HG03521 (cell line): ENCODE results near the gene FZD7.

Experiments used
- ATAC-seq: cut with Tn5 transposase; IDR thresholded peaks from one replicate; pipeline ENCODE4 v1.9.1; 2021; ENCODE audit warnings: mild to moderate bottlenecking, moderate library complexity; ENCODE audit not compliant: unreplicated experiment

The FZD7 gene

DNA sequence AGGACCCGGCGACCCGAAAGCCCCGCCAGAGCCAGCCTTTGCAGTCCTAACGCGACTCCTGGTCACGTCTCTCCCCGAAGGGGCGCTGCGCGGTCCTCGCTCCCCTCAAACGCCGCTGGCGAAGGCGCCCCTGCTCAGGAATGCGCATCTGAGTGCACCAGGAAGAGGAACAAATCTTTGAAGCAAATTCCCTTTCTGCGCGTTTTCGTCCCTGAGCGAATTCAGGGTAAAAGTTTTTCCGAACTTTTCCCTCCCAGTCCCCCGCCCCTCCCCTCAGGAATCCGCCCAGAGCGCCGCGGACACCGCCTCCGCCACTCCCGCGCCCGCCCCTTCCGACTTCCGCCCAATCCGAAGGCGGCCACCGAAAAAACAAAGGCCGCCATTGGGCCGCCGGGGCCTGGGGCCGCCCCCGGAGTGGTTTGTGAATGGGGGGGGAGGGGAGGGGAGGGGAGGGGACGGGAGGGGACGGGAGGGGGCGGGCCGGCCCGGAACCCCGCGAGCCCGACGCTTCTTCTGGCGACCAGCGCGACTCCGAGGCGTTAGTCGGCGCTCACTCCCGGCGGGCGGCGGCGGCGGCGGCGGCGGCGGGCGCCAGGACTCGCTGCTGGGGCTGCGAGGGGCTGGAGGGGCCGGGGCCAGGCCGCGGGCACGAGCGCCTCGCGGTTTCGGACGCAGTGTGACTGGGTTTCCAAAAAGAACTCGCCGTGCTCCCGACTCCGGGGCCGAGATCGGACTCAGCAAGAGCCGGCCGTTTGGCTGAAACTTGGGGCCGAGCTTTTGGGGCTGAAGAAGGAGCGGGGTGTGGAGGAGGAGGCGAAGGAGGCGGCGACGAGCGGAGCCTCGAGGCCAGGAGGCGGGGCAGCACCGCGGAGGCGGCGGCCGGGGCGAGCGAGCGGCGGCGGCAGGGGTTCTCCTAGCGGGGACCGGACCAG, at the start of gene FZD7:
Gene FZD7 (plus strand): TSS at position 539 of the 932 bp plus-strand sequence. CDS start 793 bp downstream, outside the sequence.
- peak; percentile 72 for ATAC-seq

DNA sequence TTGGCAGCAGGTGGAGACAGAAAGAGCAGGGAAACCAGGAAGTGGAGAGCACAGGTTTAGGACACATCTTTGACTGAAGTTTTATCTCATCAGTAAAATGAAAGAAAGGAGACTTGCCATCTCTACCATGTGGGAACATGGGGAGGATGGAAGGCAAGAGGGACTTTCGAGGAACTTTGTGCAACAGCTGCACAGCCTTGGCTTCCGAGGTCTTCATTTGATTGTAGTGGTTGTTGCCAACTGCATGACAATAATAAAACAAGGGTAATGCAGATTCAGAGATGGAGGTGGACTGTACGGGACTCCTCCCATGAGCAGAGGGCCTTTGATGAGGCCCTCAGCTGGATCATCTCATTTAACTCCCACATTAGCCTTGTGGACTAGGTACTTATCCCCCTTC, 49.3 kb upstream of the FZD7 start:
- ATAC-seq, result no peak

DNA sequence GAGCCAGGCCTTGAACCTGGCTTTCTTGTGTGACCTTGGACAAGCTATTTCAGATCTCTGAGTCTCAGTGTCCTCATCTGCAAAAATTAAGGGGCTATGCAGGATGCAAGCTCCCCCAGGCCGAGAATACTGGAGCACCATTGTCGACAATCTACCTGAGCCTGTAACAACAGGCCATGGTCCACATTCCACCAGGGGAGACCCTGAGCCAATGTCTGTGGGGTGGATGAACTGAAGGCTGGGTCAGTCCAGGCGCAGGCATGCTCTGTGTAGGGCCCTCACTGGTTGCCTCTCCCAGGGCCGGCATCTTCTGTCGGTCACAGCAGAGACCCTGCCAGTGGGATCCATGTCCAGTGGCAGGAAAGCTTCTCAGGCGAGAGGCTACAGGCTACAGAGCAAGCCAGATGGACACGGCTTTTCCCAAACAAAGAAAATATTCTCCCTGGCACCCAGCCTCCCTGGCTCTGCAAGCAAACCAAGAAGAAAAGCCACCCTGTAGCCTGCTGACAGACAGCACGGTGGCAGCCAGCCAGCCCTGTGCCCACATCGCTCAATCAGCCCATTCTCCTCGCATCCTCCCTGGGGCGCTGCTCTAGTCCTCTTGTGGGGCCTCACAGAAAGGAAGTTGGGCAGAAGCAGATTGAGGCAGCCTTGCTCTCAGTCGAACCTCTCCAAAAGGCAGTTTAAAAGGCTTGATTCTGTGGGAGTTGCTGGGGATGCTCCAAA, 48.7 kb upstream of the FZD7 start:
- ATAC-seq, result no peak

DNA sequence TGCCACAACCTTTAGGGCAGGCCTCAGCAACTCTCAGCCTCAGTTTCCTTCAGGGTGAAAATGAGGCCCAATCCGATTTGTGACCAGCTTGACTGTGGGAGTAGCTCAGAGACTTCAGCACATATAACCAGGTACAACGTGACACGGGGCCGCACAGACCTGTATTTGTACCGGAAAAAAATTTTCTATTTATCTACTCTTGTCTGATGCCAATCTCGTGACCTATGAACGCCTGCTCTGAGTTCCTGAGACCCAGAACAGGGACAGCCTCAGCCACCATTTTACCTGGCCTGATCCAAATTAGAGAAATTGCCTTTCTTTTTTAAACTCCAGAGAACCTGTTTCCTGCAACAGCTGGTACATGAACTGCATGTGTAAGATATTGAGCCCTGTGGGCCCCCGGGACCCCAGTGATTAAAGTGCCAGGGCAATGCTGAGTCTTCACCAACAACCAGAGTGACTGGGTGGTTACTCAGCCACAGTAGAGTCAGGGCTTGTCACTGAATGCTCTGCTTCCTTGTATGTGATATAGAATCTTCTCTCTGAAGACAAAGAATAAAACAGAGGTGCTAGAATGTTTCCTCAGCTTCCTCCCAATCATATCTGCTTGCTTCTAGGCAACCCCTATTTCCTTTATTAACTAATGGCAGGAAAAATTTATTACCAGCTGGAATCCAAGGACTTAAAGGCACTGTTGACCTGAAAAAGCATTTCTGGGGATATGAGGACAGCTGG, 47.8 kb upstream of the FZD7 start:
- ATAC-seq, result no peak

DNA sequence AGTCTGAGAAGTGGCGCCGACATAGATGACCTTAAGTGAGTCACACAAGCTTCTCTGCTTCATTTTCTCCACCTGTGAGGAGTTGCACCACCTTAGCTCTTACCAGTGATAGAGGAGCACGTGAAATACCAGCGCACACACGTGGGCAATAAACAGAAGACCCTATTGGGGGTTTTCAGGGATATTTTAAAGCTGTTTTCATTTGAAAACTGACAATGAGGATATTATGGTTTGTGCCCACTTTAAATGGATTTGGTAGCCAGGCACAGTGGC, 47.3 kb upstream of the FZD7 start:
- no peak for ATAC-seq

DNA sequence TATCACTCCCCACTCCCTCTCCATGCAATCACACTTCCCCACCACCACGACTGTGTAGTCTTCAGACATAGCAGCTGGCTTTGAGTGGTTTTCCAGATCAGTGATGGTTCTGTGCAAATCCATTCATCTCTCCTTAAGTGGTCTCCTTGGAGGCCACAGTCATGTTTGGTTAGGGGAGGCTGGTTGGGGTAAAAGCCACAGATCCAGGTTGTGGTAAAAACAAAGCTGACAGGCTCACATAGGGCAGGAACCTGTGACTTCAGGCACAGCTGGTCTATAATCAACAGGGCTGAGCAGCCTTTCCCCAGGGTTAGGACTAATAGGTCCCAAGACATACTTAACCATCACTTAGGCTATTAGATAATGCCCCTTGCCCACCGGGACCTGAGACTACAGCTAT, 46.2 kb upstream of the FZD7 start:
- ATAC-seq, result no peak

DNA sequence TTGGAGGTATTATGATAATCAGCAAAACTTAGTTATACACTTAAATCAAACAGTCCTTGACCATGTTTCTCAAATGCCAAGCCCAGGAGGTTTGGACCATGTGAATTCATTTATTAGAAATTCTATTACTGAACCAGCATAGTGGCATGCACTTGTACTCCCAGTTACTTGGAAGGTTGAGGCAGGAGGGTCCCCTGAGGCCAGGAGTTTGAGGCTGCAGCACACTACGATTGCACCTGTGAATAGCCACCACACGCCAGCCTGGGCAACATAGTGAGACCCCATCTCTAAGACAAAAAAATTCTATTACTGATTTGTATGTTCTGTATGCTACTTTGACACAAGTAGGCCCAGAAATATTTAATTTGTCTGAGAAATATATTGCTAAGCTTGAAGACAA, 43.6 kb upstream of the FZD7 start:
- ATAC-seq, result no peak

DNA sequence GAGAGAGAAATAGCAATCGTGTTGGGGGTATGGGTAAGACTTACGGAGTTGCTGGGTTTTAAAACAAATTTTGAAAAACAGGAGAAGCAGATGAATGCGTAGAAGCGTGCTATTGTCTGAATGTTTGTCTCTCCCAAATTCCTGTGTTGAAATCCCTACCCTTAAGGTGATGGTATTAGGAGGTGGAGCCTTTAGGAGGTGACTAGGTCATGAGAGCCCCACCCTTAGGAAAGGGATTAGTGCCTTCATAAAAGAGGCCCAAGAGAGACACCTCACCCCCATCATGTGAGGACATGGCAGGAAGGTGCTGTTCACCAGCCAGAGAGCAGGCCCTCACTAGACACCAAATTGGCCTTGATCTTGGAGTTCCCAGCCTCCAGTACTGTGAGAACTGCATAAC, 40.7 kb upstream of the FZD7 start:
- ATAC-seq, result no peak

DNA sequence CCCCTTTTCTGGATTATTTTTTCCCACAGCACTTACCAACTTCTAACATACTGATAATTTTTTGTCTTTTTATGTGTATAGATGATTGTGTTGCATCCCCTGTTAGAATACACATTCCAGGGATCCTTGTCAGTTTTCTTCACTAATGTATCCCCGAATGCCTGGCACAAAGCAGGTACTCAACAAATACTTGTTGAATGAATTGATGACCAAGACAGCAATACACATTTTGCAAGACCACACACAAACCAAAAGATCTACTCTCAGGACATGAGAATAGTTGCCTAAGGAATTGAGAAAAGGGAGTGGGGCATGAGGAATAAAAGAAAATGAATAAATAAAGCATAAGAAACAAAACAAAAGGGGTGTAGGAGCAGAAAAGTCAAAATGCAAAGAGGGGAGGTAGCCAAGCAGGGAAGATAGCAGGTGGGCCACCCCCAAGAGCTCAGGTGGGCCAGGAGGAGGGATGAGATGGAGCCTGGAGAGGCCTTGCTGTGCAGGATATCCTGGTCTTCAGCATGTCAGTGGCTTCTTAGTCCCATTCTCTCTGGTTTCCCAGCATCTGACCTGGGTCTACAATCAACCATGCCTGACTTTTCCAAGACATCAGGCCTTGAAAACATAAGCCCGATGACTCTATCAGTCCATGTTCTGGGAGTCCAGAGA, 38.5 kb upstream of the FZD7 start:
- no peak for ATAC-seq

DNA sequence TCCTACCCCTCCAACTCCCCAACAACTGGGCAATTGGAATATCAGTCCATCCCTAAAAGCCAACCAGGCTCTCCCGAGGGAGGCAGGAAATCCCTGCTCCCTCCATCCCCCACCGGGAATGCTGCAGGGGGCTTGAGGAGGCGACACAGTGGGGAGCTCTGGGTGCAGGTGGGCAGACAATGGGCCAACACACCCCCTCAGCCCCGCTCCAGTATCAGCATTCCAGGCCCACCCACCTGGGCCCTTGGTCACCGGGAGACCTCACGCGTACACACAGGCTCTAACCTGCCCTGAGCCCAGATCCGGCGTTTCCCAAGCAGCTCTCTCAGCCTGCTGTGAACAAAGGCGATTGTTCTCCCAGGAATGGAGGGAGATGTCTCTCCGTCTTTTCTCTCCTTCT, 37.6 kb upstream of the FZD7 start:
- ATAC-seq, result no peak

DNA sequence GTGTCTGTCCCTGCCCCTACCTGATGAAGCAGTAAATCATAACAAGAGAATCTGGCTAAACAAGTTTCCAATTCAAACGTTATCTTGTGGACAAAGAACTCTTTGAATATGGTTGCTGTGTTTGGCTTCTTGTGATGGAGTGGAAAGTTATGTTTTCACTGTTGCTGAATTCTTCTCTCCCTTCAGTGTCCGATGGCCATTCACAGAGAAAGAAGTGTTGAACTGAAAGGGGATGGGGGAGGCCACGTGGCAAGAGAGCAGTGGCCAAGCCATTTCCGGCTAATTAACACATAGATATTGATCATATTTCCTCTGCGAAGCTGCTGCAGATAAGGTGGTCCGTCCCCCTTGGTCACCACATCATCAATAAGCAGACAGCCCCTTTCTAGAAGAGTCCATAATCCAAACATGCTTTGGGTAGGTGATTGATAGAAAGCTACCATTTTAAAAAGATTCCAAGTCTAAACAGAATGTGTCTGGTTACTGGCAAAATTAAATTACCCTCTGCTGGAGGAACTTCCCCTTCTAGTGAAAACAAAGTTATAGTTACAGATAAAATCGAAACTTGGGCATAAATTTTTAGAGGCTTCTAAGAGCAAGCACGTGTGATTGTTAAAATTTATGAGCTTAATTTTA, 36.9 kb upstream of the FZD7 start:
- ATAC-seq, result no peak

DNA sequence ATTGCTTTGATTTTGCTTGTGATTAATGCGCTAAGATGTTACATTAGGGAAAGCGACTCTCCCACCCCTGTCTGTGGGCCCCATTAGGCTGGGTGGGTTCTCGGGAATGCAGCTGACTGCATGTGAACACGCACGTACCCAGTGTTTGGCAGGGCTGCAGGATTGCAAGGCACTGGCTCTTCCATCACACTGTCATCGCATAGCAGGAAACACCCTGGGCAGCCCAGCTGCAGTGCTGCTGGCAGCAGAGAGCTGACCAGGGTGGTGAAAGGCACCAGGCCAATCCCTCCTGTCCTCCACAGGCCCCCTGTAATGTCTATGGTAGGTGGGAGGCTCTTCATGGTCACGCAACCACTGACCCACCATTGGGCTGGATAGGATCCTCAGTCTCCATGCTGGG, 34.4 kb upstream of the FZD7 start:
- ATAC-seq, result no peak

DNA sequence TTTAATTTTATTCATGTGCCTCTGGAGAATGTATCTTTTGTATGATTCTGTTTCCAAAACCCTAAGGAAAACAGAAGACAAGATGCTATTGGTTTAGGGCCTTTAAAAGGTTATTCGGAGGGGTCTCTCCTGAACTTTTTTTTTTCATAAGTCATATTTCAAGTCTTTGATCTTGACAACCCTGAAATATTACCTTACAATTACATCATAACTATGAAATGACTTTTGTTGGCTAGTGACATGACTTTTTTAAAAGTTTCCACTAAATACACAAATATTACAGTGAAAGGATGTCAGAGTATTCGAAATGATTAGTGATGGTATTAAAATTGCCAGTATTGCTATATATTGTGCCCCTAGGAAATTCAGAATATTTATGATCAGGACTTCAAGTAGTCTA, 31.8 kb upstream of the FZD7 start:
- ATAC-seq, result no peak

DNA sequence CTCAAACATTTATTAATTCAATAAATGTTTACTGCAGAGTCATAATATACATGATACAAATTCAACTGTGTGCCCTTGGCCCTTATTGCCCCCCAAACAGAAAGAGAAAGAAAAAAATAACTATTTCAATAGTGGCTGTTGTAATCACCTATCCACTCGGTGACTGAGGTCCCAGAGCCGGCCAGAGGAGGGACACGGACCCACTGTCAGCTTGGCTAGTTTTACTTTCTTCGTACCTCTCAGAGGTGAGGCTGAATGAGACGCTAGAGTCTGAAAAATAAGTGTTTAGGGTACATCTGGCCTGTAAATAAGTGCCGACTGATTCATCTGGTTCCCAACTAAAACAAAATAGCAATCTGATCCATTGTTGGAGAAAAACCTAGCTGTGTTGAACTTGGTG, 31.3 kb upstream of the FZD7 start:
- no peak for ATAC-seq

DNA sequence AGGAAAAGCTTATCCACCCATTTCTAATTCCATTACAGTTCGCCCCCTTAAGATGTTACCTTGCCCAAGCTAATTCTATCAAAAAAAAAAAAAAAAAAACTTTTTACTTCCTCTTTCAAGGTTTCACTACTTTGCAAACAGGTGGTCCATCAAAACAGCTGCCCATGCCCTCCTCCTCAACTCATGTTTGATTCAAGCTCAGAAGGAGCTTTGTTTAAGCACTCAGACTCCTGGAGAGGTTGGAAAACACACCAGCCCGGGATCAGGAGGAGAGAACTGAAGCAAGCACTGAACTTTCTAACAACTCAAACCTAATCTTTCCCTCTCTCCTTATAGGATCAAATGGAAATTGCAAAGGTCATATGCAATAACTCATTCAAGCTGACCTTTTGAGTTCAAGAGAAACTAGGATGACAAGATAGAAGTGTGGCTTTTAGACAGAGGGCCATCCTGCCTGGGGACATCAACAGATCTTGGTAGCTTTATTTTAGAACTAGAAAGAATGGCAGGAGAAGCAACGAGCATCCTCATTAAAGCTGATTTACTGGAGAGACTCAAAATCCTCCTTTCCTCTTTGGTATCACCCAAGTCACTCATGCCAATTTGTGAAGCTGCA, 28.3 kb upstream of the FZD7 start:
- no peak for ATAC-seq

DNA sequence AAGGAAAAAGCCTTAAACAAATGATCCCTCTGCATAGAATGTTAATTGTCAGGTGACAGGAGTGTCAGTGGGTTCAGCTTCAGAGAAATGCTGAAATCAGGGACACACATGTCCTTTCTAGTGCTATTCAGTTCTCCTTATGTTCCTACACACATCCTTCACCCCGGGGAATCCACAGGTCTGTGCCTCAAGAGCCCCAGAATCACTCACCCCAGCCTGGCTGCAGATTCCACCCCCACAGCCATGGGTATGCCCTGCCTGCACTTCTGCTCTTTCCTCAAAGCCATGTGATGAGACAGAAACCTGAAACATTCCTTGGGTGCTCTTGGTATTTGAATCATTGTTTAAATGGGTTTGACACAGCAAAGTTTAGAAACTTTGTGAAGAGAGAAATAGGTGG, 27.4 kb upstream of the FZD7 start:
- no peak for ATAC-seq

DNA sequence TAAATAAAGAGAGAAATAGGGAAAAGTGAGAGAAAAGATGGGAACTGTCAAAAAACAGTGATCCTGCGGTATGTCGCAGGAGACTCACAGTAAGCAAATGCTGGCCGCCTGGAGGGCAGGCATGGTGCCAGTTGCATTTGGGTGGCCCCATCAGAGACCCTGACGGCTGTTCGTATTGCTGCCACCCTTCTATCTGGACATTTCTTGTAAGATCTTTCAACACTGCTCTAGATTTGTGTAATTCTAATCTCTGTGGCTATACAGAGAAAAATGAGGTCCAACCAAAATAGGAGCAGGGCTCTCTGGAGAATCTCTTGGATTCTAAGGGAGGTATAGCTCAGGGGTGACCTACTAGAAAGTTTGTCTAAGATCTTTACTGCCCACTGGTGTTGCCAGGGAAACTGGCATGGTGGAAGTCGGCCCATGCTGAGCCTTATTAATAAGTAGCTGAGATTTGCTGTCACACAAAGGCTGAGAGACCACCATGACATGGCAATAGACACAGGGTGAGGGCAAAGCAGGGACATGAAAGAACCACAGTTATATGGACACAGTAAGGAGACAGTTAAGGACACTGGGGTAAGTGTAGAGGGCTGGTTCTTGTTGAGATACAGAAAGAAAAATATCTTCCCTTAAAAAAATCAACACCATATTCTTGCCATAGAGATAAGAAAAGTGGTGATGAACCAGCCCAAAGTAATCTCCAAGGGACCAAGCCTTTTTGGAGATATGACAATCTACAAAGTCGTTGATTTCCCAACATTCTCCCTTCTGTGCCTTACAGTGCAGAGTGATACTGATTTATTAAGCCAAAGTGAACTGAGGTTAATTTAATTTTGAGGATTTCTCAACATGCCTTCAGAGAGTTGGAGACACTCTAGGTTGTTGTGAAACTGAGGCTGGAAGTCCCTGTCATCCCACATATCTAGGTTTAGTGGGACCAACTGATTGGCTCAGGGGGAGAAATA, 26.4 kb upstream of the FZD7 start:
- ATAC-seq, result no peak

DNA sequence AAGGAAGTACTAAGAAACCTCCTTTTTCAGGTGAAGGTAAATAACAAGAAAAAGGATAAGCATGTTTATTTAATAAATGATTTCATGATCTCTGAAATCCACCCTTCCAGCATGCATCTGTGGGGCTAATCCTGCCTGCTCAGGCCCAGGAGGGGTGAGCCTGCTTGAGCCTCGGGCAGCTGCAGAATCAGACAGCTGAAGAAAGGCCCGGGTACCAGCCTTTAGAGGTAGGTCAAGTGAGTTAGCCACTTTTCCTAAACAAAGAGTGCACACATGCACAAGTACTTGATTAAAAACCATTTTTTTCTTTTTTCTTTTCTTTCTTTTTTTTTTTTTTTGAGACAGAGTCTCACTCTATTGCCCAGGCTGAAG, 25.7 kb upstream of the FZD7 start:
- ATAC-seq, result no peak

DNA sequence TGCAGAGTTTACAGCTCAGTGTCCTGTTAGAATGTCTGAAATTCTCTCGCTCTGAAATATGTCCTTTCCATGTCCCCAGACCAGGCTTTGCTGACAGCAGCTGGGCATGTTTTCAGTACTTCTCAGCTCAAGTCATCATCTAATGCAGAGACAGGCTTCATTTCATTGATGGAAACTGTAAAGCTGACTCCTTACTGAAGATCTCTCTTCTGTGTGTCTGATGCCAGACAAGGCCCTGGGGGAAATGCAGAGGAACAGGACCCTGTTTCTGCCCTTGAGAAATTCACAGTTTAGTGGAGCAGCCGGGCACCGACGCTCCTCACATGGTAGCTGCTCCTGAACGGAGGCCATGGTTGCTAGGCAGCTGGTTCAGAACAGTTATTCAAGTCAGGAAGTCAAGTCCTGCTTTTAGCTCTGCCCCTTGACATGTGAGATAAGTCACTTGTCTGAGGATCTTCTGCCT, 24.6 kb upstream of the FZD7 start:
- ATAC-seq, result no peak
